Raji (cell line): ENCODE measurements around the gene HELZ.

ENCODE experiments used
- POLR2A ChIP-seq: IDR thresholded peaks from 2 replicates; pipeline ENCODE4 v1.6.1; 2011; ENCODE audit warnings: low read depth, low read length, control low read depth; ENCODE audit not compliant: insufficient read depth

HELZ gene

DNA sequence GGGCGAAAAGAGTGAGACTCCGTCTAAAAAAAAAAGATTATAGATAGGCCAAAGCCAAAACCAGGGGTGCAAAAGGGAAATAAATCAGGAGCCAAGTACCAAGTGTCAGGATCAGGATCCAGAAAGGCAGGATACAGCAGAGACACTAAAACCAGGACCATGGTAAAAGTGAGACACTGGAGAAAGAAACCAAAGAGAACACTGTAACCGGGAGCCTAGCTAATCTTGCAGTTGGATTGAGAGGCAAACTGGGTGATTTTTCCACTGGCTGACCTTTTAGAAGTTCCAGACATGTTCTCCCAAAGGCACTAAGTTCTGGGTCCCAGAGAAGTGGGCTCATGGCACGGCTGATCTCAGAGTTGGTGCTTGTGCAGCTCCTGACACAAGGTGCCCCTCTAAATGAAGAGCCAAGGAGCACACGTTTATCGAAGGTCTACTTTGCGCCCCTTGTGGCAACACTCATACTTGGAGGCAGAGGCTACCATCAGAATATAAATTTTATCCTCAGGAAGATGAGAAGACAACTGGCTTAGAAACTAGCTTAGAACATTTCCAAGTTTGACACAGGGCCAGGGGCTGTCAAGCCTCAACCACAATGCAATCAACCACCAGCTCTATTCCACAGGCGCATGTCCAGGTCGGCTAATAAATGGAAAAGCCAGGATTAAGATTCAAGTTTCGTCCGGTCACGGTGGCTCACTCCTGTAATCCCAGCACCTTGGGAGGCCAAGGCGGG lies 27.5 kb upstream of the HELZ start:
- no peak for TF ChIP-seq POLR2A

DNA sequence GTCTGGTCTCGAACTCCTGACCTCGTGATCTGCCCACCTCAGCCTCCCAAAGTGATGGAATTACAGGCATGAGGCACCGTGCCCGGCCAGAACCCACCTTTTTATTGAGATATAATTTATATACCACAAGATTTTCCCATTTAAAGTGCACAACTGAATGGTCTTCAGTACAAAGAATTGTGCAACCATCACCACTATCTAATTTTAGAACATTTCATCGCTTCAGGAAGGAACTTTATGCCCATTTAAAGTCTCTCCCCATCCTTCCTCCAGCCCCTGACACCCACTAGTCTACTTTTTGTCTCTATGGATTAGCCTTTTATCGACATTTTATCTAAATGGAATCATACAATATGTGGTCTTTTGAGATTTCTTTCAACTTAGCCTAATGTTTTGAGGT lies 25.4 kb upstream of the HELZ start:
- no peak for TF ChIP-seq POLR2A

GRCh38 chr17:67266496-67266895 lies 21.5 kb upstream of the HELZ start:
- no peak for TF ChIP-seq POLR2A

- no peak for TF ChIP-seq POLR2A
These were observed 20.5 kb upstream of the HELZ start for GRCh38 chr17:67265436-67266019.

DNA sequence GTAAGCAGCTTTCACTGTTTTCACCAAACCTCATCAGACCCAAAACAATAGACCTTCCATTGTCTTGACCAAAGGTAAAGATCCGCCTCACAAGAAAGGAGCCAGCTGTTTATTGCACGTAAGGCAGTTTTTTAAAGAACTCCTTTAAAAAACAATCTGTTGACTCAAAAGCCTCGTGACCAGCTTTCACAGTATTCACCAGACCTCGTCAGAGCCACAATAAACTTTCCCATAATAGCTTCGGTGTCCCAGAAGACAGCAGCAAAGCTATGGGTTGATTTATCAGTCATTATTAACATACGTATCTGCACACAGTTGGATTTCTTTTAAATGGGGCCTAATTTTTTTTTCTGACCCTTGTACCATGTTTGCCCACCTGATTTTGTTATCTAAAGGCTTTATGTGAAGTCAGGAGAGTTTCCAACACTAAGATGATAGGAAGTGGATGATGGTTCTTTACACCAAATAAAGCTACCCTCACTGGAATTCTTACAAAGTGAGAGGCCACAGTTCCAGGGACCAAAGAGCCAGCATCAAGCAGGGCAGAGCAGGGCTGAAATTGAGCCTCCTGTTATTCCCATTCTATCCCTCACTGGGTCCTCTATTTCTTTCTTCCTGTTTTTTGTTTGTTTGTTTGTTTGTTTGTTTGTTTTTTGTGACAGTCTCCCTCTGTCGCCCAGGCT lies 17.6 kb upstream of the HELZ start:
- TF ChIP-seq POLR2A: no peak

GRCh38 chr17:67260170-67260987 lies 15.4 kb upstream of the HELZ start:
- TF ChIP-seq POLR2A: no peak

GRCh38 chr17:67258821-67259468 lies 13.9 kb upstream of the HELZ start:
- TF ChIP-seq POLR2A: no peak

GRCh38 chr17:67256075-67256732 lies 11.2 kb upstream of the HELZ start:
- no peak for TF ChIP-seq POLR2A

DNA sequence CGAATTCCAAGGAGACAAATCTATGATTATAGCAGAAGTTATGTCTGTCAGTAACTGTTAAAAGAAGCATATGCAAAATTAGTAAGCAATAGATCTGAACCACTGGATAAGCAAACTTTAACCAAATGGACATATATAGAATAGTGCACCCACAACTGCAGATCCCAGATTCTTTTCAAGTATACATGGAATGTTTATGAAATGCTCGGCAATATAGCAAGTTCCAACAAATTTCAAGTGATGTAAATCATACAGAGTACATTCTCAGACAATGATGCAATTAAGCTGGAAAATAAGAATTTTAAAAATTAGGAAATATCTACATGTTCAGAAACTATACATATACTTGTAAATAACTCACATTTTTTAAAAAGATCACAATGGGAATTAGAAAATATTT lies 8.4 kb upstream of the HELZ start:
- no peak for TF ChIP-seq POLR2A

DNA sequence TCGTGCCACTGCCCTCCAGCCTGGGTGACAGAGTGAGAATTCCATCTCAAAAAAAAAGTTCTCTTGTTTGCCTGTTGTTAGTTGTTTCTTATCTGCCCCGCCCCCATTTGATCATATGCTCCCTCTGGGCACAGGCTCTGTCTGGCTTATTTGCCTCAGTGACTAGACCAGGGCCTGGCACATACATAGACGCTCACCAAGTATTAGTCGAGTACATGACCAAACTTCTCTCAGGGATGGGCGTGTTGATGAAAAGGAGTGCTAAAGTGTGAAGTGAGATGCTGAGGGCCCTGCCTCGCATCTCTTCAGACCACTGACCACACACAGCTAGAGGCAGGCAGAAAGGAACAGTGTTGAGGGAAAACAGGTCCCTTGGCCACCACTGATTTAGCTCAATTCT lies 3.3 kb upstream of the HELZ start:
- no peak for TF ChIP-seq POLR2A

- TF ChIP-seq POLR2A: no peak
These were observed 2.5 kb upstream of the HELZ start for GRCh38 chr17:67247416-67247900.

DNA sequence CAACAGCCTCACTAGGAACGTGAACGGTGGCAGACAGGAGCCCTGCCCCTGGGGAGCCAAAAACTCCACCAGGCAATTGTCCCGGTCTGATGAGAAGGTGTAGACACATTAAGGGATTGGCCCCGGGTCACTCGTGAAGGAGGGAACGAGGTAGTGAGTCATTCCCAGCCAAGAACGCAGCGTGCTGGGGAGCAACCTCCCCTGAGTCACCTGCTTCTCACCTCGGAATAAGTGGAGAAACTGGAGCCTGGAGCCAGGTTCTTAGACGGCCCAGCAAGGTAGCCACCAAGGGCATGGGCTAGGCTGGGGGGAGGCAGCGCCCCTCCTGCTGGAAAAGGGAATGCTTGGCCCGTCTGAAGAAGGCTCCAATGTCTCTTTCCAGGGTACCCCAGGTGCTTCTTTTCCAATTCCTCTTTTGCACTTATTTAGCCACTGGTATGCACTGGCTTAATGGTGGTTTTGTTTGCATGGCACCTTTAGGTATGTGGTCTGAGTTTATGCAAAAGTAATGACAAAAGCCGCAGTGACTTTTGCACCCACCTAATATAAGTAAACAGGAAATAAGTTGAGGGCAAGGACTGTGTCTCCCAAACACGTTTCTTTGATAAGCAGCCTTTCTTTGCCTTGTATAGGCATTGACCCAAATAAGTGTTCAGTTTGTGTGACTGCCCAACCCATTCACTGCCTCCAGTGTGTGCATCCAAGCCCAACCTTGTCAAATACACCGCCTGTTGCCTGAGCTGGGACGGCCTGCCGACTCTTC lies 1.8 kb upstream of the HELZ start:
- no peak for TF ChIP-seq POLR2A

- no peak for TF ChIP-seq POLR2A
These were observed 1.3 kb upstream of the HELZ start for GRCh38 chr17:67246403-67246652.

DNA sequence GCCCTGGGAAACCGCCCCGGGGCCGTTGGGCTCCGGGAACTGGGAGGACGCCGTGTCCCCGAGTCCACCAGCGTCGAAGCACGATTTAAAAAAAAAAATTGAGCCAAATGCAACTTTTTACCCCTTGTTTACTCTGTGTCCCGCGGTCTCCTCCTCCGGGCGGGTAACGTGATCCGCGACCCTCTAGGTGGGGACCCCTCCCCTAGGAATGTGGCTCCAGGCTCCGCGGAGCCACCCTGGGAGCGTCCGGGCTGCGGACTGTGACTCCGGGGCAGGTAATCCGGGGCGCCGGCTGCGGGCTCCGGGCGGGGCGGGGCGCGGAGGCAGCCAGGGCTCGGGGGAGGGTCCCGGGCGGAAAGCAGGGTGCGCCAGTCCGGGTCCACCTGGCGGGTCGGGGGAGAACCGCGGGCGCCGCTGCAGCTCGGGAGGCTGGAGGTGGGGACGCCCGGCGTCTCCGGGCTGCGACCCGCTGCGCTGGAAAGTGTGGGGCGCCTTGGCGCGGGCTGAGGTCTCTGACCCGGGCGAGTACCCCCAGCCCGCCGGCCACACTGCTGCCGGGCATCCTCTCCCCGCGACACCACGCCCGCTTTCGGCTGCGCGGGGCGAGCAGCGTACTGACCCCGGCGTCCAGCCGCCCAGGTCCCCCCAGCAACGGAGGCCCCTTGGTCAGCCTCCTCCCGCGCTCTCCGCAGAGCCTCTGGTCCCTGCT lies 852 bp upstream of the HELZ start:
- TF ChIP-seq POLR2A: no peak
